BLaER1 treated with 17β-estradiol and CSF1 and Interleukin-3, amounts not matched to agents 10 nM and 100 nM (cell line): ENCODE data around the gene IRF7.

Experiments used
- H3K27ac ChIP-seq, 11 experiments: shearing (Covaris generic); formaldehyde crosslinking; 2 replicates each; pipeline ENCODE4 v1.8.1; 2022
- H3K27me3 ChIP-seq, 11 experiments: shearing (Covaris generic); formaldehyde crosslinking; 2 replicates each; pipeline ENCODE4 v1.8.1; 2022
- H3K36me3 ChIP-seq, 11 experiments: shearing (Covaris generic); formaldehyde crosslinking; 2 replicates each; pipeline ENCODE4 v1.8.1; 2022
- H3K4me1 ChIP-seq, 10 experiments: shearing (Covaris generic); formaldehyde crosslinking; 2 replicates each; pipeline ENCODE4 v1.8.1; 2022
- H3K4me2 ChIP-seq, 11 experiments: shearing (Covaris generic); formaldehyde crosslinking; 2 replicates each; pipeline ENCODE4 v1.8.1; 2022
- H3K4me3 ChIP-seq, 10 experiments: shearing (Covaris generic); formaldehyde crosslinking; 2 replicates each; pipeline ENCODE4 v1.8.1; 2022
- H3K9ac ChIP-seq, 11 experiments: shearing (Covaris generic); formaldehyde crosslinking; 2 replicates each; pipeline ENCODE4 v1.8.1; 2022
- H3K9me3 ChIP-seq, 11 experiments: shearing (Covaris generic); formaldehyde crosslinking; replicated peaks in 1 of 11; 2 replicates each; pipeline ENCODE4 v1.8.1; 2022
- H4K20me1 ChIP-seq, 11 experiments: shearing (Covaris generic); formaldehyde crosslinking; 2 replicates each; pipeline ENCODE4 v1.8.1; 2022
- Cebpa-rat ChIP-seq, 11 experiments: shearing (Covaris generic); IDR thresholded peaks; 2 replicates each; pipeline ENCODE4 v1.8.1; 2022

Gene IRF7

GRCh38 chr11:620935-621814 is 5.4 kb upstream of the IRF7 start:
- peak overlapping the region in 2 of 11 experiments; percentile 48 to 57; a peak in 4 of 22 replicates for H3K4me2 ChIP-seq
- H3K9ac ChIP-seq = no peak overlapping the region
- H3K4me1 ChIP-seq = peaks cover 22 to 36% (median 23%) of the 10 kb centered on the region in 10 experiments
- H3K27me3 ChIP-seq = peaks cover 14 to 23% (median 21%) of the 10 kb centered on the region in 11 experiments
- no peaks in the 10 kb centered on the region for H3K9me3 ChIP-seq
- peaks cover 0 to 22% (median 10%) of the 10 kb centered on the region in 11 experiments; a peak in 10 of 22 replicates for H3K36me3 ChIP-seq
- no peak overlapping the region for H3K27ac ChIP-seq
- peaks cover 12 to 74% (median 20%) of the 10 kb centered on the region in 11 experiments; a peak in 16 of 22 replicates for H4K20me1 ChIP-seq
- H3K4me3 ChIP-seq = no peak overlapping the region
- TF ChIP-seq Cebpa-rat (IDR thresholded peaks at IDR 0.05) = no peak

GRCh38 chr11:620201-620600 is 4.5 kb upstream of the IRF7 start:
- H3K36me3 ChIP-seq = peaks cover 0 to 22% (median 10%) of the 10 kb centered on the region in 11 experiments; a peak in 11 of 22 replicates
- H3K27ac ChIP-seq = no peak overlapping the region
- peaks cover 7 to 68% (median 17%) of the 10 kb centered on the region in 11 experiments; a peak in 20 of 22 replicates for H4K20me1 ChIP-seq
- H3K4me2 ChIP-seq = peak overlapping the region in 4 of 11 experiments; percentile 18 to 57 (median 40); a peak in 5 of 22 replicates
- no peaks in the 10 kb centered on the region for H3K9me3 ChIP-seq
- peaks cover 5 to 14% (median 11%) of the 10 kb centered on the region in 11 experiments for H3K27me3 ChIP-seq
- H3K4me1 ChIP-seq = peaks cover 17 to 34% (median 22%) of the 10 kb centered on the region in 10 experiments
- no peak for TF ChIP-seq Cebpa-rat (IDR thresholded peaks at IDR 0.05)
- no peak overlapping the region for H3K9ac ChIP-seq
- H3K4me3 ChIP-seq = no peak overlapping the region

GRCh38 chr11:619628-620050 is 3.9 kb upstream of the IRF7 start:
- Histone ChIP-seq H3K9ac (no peak overlapping the region), H3K4me3 (no peak overlapping the region), H3K36me3 (peaks cover 3 to 28% (median 16%) of the 10 kb centered on the region in 11 experiments; a peak in 18 of 22 replicates), H4K20me1 (peaks cover 5 to 68% (median 21%) of the 10 kb centered on the region in 11 experiments; a peak in 20 of 22 replicates), H3K9me3 (no peaks in the 10 kb centered on the region), H3K4me1 (peaks cover 21 to 36% (median 24%) of the 10 kb centered on the region in 10 experiments), H3K27me3 (peaks cover 0 to 8% (median 5%) of the 10 kb centered on the region in 11 experiments; a peak in 16 of 22 replicates), H3K27ac (no peak overlapping the region), H3K4me2 (no peak overlapping the region)
- no peak for TF ChIP-seq Cebpa-rat (IDR thresholded peaks at IDR 0.05)

- no peak for TF ChIP-seq Cebpa-rat (IDR thresholded peaks at IDR 0.05)
- H3K4me2 ChIP-seq = no peak overlapping the region
- peaks cover 0 to 2% (median 0%) of the 10 kb centered on the region in 11 experiments; a peak in 2 of 22 replicates for H3K27me3 ChIP-seq
- peaks cover 4 to 34% (median 22%) of the 10 kb centered on the region in 11 experiments; a peak in 19 of 22 replicates for H3K36me3 ChIP-seq
- peaks cover 5 to 69% (median 27%) of the 10 kb centered on the region in 11 experiments; a peak in 20 of 22 replicates for H4K20me1 ChIP-seq
- H3K9me3 ChIP-seq = no peaks in the 10 kb centered on the region
- no peak overlapping the region for H3K4me3 ChIP-seq
- peaks cover 26 to 42% (median 30%) of the 10 kb centered on the region in 10 experiments for H3K4me1 ChIP-seq
- no peak overlapping the region; a peak in 1 of 22 replicates for H3K9ac ChIP-seq
- 0 out of 22 replicates have a peak overlapping the region, but pooled peaks of 1 of the 11 experiments have one; percentile 12 for H3K27ac ChIP-seq
Observed at GRCh38 chr11:618856-619627, 3.3 kb upstream of the IRF7 start.

GRCh38 chr11:617912-618682 is 2.3 kb upstream of the IRF7 start:
- no peak overlapping the region for H3K4me3 ChIP-seq
- peak overlapping the region in 4 of 11 experiments; percentile 12 to 97 (median 62); a peak in 1 of 22 replicates for H3K27ac ChIP-seq
- peaks cover 7 to 41% (median 27%) of the 10 kb centered on the region in 11 experiments for H3K36me3 ChIP-seq
- 0 out of 22 replicates have a peak overlapping the region, but pooled peaks of 1 of the 11 experiments have one; percentile 88 for H3K9ac ChIP-seq
- H3K27me3 ChIP-seq = no peaks in the 10 kb centered on the region
- peaks cover 12 to 72% (median 36%) of the 10 kb centered on the region in 11 experiments for H4K20me1 ChIP-seq
- H3K4me2 ChIP-seq = no peak overlapping the region
- no peaks in the 10 kb centered on the region for H3K9me3 ChIP-seq
- H3K4me1 ChIP-seq = peaks cover 29 to 49% (median 37%) of the 10 kb centered on the region in 10 experiments
- TF ChIP-seq Cebpa-rat (IDR thresholded peaks at IDR 0.05) = no peak

- Histone ChIP-seq H3K4me3 (peak overlapping the region in 3 of 10 experiments; percentile 76 to 85 (median 82); a peak in 4 of 20 replicates), H3K4me2 (peak overlapping the region; percentile 93 to 100 (median 98)), H3K9ac (peak overlapping the region; percentile 83 to 91 (median 88); a peak in 17 of 22 replicates), H3K27me3 (no peaks in the 10 kb centered on the region), H3K27ac (peak overlapping the region in 10 of 11 experiments; percentile 80 to 97 (median 90); a peak in 19 of 22 replicates), H4K20me1 (peaks cover 19 to 77% (median 43%) of the 10 kb centered on the region in 11 experiments), H3K36me3 (peaks cover 15 to 46% (median 34%) of the 10 kb centered on the region in 11 experiments), H3K9me3 (no peaks in the 10 kb centered on the region), H3K4me1 (peaks cover 34 to 57% (median 44%) of the 10 kb centered on the region in 10 experiments)
- TF ChIP-seq Cebpa-rat (IDR thresholded peaks at IDR 0.05) = no peak
Observed at GRCh38 chr11:617199-617911, 1.6 kb upstream of the IRF7 start.
